Measurements from ENCODE around the gene OR51B5. TPM values are rescaled to one million over a fixed set of nuclear protein-coding genes. Genes with fewer than 3 reads are reported as not detected.
"Not testable (repeated sequence)": the region's sequence is repeated elsewhere in the genome, so short reads cannot be mapped to it uniquely, and the experiment has no call there.

OR51B5 gene
- total and polyA plus RNA-seq, 2 donors (not counting 3 experiments of a cell fraction or from before 2014, with no cell fraction given) = 0.07 TPM; not detected in 1

GRCh38 chr11:5298451-5298850, 44.9 kb downstream of the OR51B5 start:
- Histone ChIP-seq H3K4me2 (ENCODE audit: insufficient read depth, low read length) (no peak overlapping the region), H3K9me1 (replicated peaks; ENCODE audit: control insufficient read depth, extremely low read depth, insufficient read depth, low read length) (no peaks in the 10 kb centered on the region), H3K9ac (replicated peaks; ENCODE audit: extremely low read depth, insufficient read depth, low read length) (no peak overlapping the region), H3K4me1 (ENCODE audit: control insufficient read depth, extremely low read depth, insufficient read depth, low read length) (no peaks in the 10 kb centered on the region), H3K27ac (ENCODE audit: insufficient read depth, low read depth, low read length) (no peak overlapping the region), H3K4me3 (replicated peaks in 1 of 3; ENCODE audit: insufficient read depth in 1 of 3, low read depth in 1 of 3, low read length in 3 of 3) (no peak overlapping the region), H3K79me2 (ENCODE audit: control insufficient read depth, insufficient read depth, low read length) (no peaks in the 10 kb centered on the region), H3K9me3 (replicated peaks; ENCODE audit: control insufficient read depth, insufficient read depth, low read length) (no peaks in the 10 kb centered on the region), H2AFZ (ENCODE audit: low read depth, low read length) (no peak overlapping the region), H4K20me1 (replicated peaks; ENCODE audit: control insufficient read depth, extremely low read depth, insufficient read depth, low read length) (no peaks in the 10 kb centered on the region), H3K27me3 (ENCODE audit: control insufficient read depth in 2 of 2, insufficient read depth in 2 of 2, low read length in 2 of 2) (no peaks in the 10 kb centered on the region), H3K36me3 (ENCODE audit: control insufficient read depth in 2 of 2, extremely low read depth in 1 of 2, insufficient read depth in 2 of 2, low read length in 2 of 2) (no peaks in the 10 kb centered on the region)
- FAIRE-seq (no peak), DNase-seq (ENCODE audit: low read depth, low spot score) (no peak)
- no TSS peak for BruUV-seq (replicated peaks)
- ChIA-PET POLR2A (no interaction called here), CTCF (no interaction called here)
- dilution Hi-C loops (cut with MboI; ENCODE audit: extremely low pct_ligation_motif_present, low sequenced_read_pairs) (no loop called here), intact Hi-C loops (cut with micrococcal nuclease) (loop anchor here (2.0 kb wide), 1 partner anchor 32 kb away; no protein-coding TSS in a partner anchor)
- TF ChIP-seq GATA2 (IDR thresholded peaks at IDR 0.05; ENCODE audit: insufficient read depth, insufficient read length, low read depth, low read length) = no peak

- Histone ChIP-seq H3K4me2 (ENCODE audit: insufficient read depth, low read length) (no peak overlapping the region), H3K9me1 (replicated peaks; ENCODE audit: control insufficient read depth, extremely low read depth, insufficient read depth, low read length) (no peaks in the 10 kb centered on the region), H3K4me3 (replicated peaks in 1 of 3; ENCODE audit: insufficient read depth in 1 of 3, low read depth in 1 of 3, low read length in 3 of 3) (no peak overlapping the region), H3K27ac (ENCODE audit: insufficient read depth, low read depth, low read length) (no peak overlapping the region), H3K27me3 (ENCODE audit: control insufficient read depth in 2 of 2, insufficient read depth in 2 of 2, low read length in 2 of 2) (no peaks in the 10 kb centered on the region), H2AFZ (ENCODE audit: low read depth, low read length) (peak overlapping the region; percentile 53), H3K4me1 (ENCODE audit: control insufficient read depth, extremely low read depth, insufficient read depth, low read length) (no peaks in the 10 kb centered on the region), H3K36me3 (ENCODE audit: control insufficient read depth in 2 of 2, extremely low read depth in 1 of 2, insufficient read depth in 2 of 2, low read length in 2 of 2) (no peaks in the 10 kb centered on the region), H3K9ac (replicated peaks; ENCODE audit: extremely low read depth, insufficient read depth, low read length) (no peak overlapping the region), H3K79me2 (ENCODE audit: control insufficient read depth, insufficient read depth, low read length) (no peaks in the 10 kb centered on the region), H4K20me1 (replicated peaks; ENCODE audit: control insufficient read depth, extremely low read depth, insufficient read depth, low read length) (no peaks in the 10 kb centered on the region), H3K9me3 (replicated peaks; ENCODE audit: control insufficient read depth, insufficient read depth, low read length) (no peaks in the 10 kb centered on the region)
- ChIA-PET POLR2A (no interaction called here), CTCF (interaction anchor here (1.0 to 1.9 kb wide), 2 partner anchors 8 to 17 kb away, joined by 4 to 5 read pairs; no protein-coding TSS in a partner anchor)
- dilution Hi-C loops (cut with MboI; ENCODE audit: extremely low pct_ligation_motif_present, low sequenced_read_pairs) (no loop called here), intact Hi-C loops (cut with micrococcal nuclease) (loop anchor here (2.0 kb wide), 1 partner anchor 31 kb away; no protein-coding TSS in a partner anchor)
- DNase-seq (ENCODE audit: low read depth, low spot score) (no peak), FAIRE-seq (no peak)
- TF ChIP-seq POLR2AphosphoS5 (IDR thresholded peaks at IDR 0.05; ENCODE audit: insufficient read depth, low read depth, low read length) = no peak
- BruUV-seq (replicated peaks) = no TSS peak
These were observed 45.5 kb downstream of the OR51B5 start for GRCh38 chr11:5297721-5298323.

- intact Hi-C loops (cut with micrococcal nuclease) = loop anchor here (5.0 kb wide), 1 partner anchor 88 kb away; the partner anchor contains the start of gene OR51M1
These were observed 48.9 kb downstream of the OR51B5 start for GRCh38 chr11:5294342-5294995.

More at GRCh38 chr11:5294342-5294995, 48.9 kb downstream of the OR51B5 start:
- dilution Hi-C loops (cut with MboI; ENCODE audit: extremely low pct_ligation_motif_present, low sequenced_read_pairs); FAIRE-seq; H3K4me1 ChIP-seq (ENCODE audit: control insufficient read depth, extremely low read depth, insufficient read depth, low read length); H3K9me1 ChIP-seq (replicated peaks; ENCODE audit: control insufficient read depth, extremely low read depth, insufficient read depth, low read length); H3K27ac ChIP-seq (ENCODE audit: insufficient read depth, low read depth, low read length); H2AFZ ChIP-seq (ENCODE audit: low read depth, low read length); H3K36me3 ChIP-seq (ENCODE audit: control insufficient read depth in 2 of 2, extremely low read depth in 1 of 2, insufficient read depth in 2 of 2, low read length in 2 of 2); H3K9ac ChIP-seq (replicated peaks; ENCODE audit: extremely low read depth, insufficient read depth, low read length); H3K27me3 ChIP-seq (ENCODE audit: control insufficient read depth in 2 of 2, insufficient read depth in 2 of 2, low read length in 2 of 2); H3K4me2 ChIP-seq (ENCODE audit: insufficient read depth, low read length); CTCF ChIA-PET; H3K79me2 ChIP-seq (ENCODE audit: control insufficient read depth, insufficient read depth, low read length); H3K4me3 ChIP-seq (replicated peaks in 1 of 3; ENCODE audit: insufficient read depth in 1 of 3, low read depth in 1 of 3, low read length in 3 of 3); H4K20me1 ChIP-seq (replicated peaks; ENCODE audit: control insufficient read depth, extremely low read depth, insufficient read depth, low read length); H3K9me3 ChIP-seq (replicated peaks; ENCODE audit: control insufficient read depth, insufficient read depth, low read length); DNase-seq (ENCODE audit: low read depth, low spot score); BruUV-seq (replicated peaks); POLR2A ChIA-PET: not testable (repeated sequence)

All from endothelial cell of umbilical vein (primary cell).